ENCODE measurements around the gene AEBP2. TPM values are rescaled to one million over a fixed set of nuclear protein-coding genes. Genes with fewer than 3 reads are reported as not detected.

Gene AEBP2
- total RNA-seq, 1 experiment from 2014 or later, result 50.3 TPM

DNA sequence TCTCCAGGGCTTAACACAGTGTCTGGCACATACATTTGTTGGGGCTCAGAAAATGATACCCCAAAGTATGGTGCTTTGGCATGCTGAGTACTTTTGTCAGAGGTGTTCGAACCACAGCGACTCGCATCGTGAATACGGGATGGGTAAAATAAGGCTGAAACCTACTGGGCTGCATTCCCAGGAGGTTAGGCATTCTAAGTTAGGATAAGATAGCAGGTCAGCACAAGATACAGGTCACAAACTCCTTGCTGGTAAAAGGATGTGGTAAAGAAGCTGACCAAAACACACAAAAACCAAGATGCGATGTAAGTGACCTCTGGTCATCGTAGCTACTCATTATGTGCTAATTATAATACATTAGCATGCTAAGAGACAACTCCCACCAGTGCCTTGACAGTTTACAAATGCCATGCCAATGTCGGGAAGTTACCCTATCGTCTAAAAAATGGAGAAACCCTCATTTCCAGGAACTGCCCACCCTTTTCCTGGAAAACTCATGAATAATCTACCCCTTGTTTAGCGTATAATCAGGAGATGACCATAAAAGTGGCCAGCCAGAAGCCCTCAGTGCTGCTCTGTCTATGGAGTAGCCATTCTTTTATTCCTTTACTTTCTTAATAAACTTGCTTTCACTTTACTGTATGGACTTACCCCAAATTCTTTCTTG lies 3.3 kb upstream of the AEBP2 start:
- H3F3A ChIP-seq (ENCODE audit: insufficient read depth, low read depth), result peaks cover 15% of the 10 kb centered on the region
- POLR2A ChIA-PET (ENCODE audit: unreplicated experiment), result no interaction called here

DNA sequence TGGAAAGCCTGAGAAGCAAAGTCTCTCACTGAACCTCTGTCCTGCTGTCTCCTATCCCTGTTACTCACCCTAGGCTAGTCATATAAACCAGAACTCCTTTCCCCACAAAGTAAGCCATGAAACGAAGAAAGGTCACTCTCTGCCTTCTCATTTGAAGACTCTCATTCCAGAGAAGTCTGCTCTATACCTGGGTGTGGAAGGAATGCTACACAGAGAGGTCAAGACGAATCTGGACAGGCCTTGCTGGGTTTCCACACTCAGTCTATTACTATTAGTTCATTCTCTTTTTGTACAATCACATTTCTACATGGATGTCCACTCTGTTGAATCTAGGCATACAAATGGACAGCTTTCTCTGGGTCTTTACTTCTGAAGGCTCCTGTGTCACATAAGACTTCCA lies 2.4 kb upstream of the AEBP2 start:
- POLR2A ChIA-PET (ENCODE audit: unreplicated experiment), result no interaction called here
- CTCF ChIA-PET, result no interaction called here
- H3K9me2 ChIP-seq (ENCODE audit: insufficient read depth), result no peaks in the 10 kb centered on the region
- DNase-seq, result no peak
- H3K4me2 ChIP-seq, result no peak overlapping the region
- H3K79me2 ChIP-seq (ENCODE audit: low read depth), result peaks cover 22% of the 10 kb centered on the region
- no peak for TF ChIP-seq EZH2 (IDR thresholded peaks at IDR 0.05; ENCODE audit: low read depth)
- intact Hi-C loops (cut with micrococcal nuclease; ENCODE audit: unreplicated experiment), result loop anchor here (5.0 kb wide), 1 partner anchor 55 kb away; no protein-coding TSS in a partner anchor
- H3F3A ChIP-seq (ENCODE audit: insufficient read depth, low read depth), result peaks cover 15% of the 10 kb centered on the region
- H2AFZ ChIP-seq, result no peak overlapping the region
- H3K27ac ChIP-seq, result no peak overlapping the region
- no peak overlapping the region for H3K4me3 ChIP-seq
- H3K4me1 ChIP-seq (replicated peaks; ENCODE audit: insufficient read depth), result peaks cover 8% of the 10 kb centered on the region; the same call in 1 of the 2 replicates
- no TSS peak for BruUV-seq (replicated peaks)
- H3K36me3 ChIP-seq (ENCODE audit: low read depth), result 0 out of 2 replicates have a peak, but pooled peaks cover 3% of the 10 kb centered on the region
- no peaks in the 10 kb centered on the region for H3K27me3 ChIP-seq (ENCODE audit: insufficient read depth, low read depth)
- no peaks in the 10 kb centered on the region for H3K9me3 ChIP-seq (ENCODE audit: insufficient read depth, low read depth)
- peaks cover 14% of the 10 kb centered on the region for H4K20me1 ChIP-seq (ENCODE audit: insufficient read depth)

More for the DNA sequence above, 3.3 kb upstream of the AEBP2 start:
- CTCF ChIA-PET, result no interaction called here
- H3K4me1 ChIP-seq (replicated peaks; ENCODE audit: insufficient read depth), result peaks cover 10% of the 10 kb centered on the region
- no peaks in the 10 kb centered on the region for H3K9me3 ChIP-seq (ENCODE audit: insufficient read depth, low read depth)
- H3K27me3 ChIP-seq (ENCODE audit: insufficient read depth, low read depth), result no peaks in the 10 kb centered on the region
- no peaks in the 10 kb centered on the region for H3K36me3 ChIP-seq (ENCODE audit: low read depth)
- no peak overlapping the region for H3K4me2 ChIP-seq
- TF ChIP-seq, protein P1, sequence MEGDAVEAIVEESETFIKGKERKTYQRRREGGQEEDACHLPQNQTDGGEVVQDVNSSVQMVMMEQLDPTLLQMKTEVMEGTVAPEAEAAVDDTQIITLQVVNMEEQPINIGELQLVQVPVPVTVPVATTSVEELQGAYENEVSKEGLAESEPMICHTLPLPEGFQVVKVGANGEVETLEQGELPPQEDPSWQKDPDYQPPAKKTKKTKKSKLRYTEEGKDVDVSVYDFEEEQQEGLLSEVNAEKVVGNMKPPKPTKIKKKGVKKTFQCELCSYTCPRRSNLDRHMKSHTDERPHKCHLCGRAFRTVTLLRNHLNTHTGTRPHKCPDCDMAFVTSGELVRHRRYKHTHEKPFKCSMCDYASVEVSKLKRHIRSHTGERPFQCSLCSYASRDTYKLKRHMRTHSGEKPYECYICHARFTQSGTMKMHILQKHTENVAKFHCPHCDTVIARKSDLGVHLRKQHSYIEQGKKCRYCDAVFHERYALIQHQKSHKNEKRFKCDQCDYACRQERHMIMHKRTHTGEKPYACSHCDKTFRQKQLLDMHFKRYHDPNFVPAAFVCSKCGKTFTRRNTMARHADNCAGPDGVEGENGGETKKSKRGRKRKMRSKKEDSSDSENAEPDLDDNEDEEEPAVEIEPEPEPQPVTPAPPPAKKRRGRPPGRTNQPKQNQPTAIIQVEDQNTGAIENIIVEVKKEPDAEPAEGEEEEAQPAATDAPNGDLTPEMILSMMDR (conservative IDR thresholded peaks at IDR 0.05), result no peak
- no peak for TF ChIP-seq EZH2 (IDR thresholded peaks at IDR 0.05; ENCODE audit: low read depth)
- no peaks in the 10 kb centered on the region for H3K9me2 ChIP-seq (ENCODE audit: insufficient read depth)
- H4K20me1 ChIP-seq (ENCODE audit: insufficient read depth), result peaks cover 5% of the 10 kb centered on the region
- DNase-seq, result no peak
- H3K27ac ChIP-seq, result no peak overlapping the region
- H3K79me2 ChIP-seq (ENCODE audit: low read depth), result peaks cover 12% of the 10 kb centered on the region
- no peak overlapping the region for H3K4me3 ChIP-seq
- intact Hi-C loops (cut with micrococcal nuclease; ENCODE audit: unreplicated experiment), result loop anchor here (5.0 kb wide), 1 partner anchor 54 kb away; no protein-coding TSS in a partner anchor
- no TSS peak for BruUV-seq (replicated peaks)
- no peak overlapping the region for H2AFZ ChIP-seq

DNA sequence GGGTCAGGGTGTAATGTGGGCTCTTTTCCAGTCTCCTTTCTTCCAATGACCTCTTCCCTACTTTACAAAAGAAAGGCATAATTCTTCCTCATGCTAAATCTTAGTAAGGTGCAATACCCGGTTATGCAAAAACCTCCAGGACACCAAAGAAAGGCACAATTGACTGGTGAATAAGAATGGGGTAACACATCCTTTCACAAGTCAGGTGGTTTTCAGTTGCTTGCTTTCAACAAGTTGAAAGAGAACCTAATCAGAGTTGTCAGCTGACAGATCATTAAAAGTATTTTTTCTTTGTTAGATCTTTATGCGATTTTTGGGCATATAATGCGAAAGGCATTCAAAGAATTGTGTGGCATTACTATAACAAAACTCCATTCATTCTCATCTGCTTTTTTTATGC lies 1.3 kb upstream of the AEBP2 start:
- peaks cover 15% of the 10 kb centered on the region for H3F3A ChIP-seq (ENCODE audit: insufficient read depth, low read depth)
- no peak overlapping the region for H2AFZ ChIP-seq
- BruUV-seq (replicated peaks), result no TSS peak
- no peaks in the 10 kb centered on the region for H3K27me3 ChIP-seq (ENCODE audit: insufficient read depth, low read depth)
- intact Hi-C loops (cut with micrococcal nuclease; ENCODE audit: unreplicated experiment), result loop anchor here (5.0 kb wide), 1 partner anchor 56 kb away; no protein-coding TSS in a partner anchor
- H3K4me2 ChIP-seq, result no peak overlapping the region
- no peaks in the 10 kb centered on the region for H3K9me2 ChIP-seq (ENCODE audit: insufficient read depth)
- H3K4me1 ChIP-seq (replicated peaks; ENCODE audit: insufficient read depth), result peaks cover 16% of the 10 kb centered on the region; the same call in 1 of the 2 replicates
- H3K9me3 ChIP-seq (ENCODE audit: insufficient read depth, low read depth), result no peaks in the 10 kb centered on the region
- CTCF ChIA-PET, result no interaction called here
- DNase-seq, result no peak
- no peak overlapping the region for H3K4me3 ChIP-seq
- 0 out of 2 replicates have a peak, but pooled peaks cover 11% of the 10 kb centered on the region for H3K36me3 ChIP-seq (ENCODE audit: low read depth)
- peaks cover 25% of the 10 kb centered on the region for H4K20me1 ChIP-seq (ENCODE audit: insufficient read depth)
- H3K27ac ChIP-seq, result no peak overlapping the region
- POLR2A ChIA-PET (ENCODE audit: unreplicated experiment), result no interaction called here
- peaks cover 32% of the 10 kb centered on the region for H3K79me2 ChIP-seq (ENCODE audit: low read depth)
- TF ChIP-seq, protein P1 (conservative IDR thresholded peaks at IDR 0.05), result no peak
- no peak for TF ChIP-seq EZH2 (IDR thresholded peaks at IDR 0.05; ENCODE audit: low read depth)
